SK-N-SH (cell line): ENCODE measurements around the gene LCE1D. TPM values are rescaled to one million over a fixed set of nuclear protein-coding genes. Genes with fewer than 3 reads are reported as not detected.

Experiments used
- CTCF ChIA-PET: fragments of 300-600, 350-600 bp; formaldehyde crosslinking; extraction: SDS; loops from one replicate; lab custom pipeline; 2021; lab: Yijun Ruan, JAX
- POLR2A ChIA-PET: fragments of 350-600 bp; sonication (Branson Sonifier 250); formaldehyde crosslinking; extraction: SDS; loops from one replicate; lab custom pipeline; 2020; ENCODE audit warnings: antibody characterized with exemption, inconsistent platforms; lab: Yijun Ruan, JAX
- DNase-seq: peaks from one replicate; pipeline ENCODE4 v3.0.0; 2012
- H2AFZ ChIP-seq: fragments of 200-600 bp; sonication (generic); 2 replicates; pipeline ENCODE4 v1.8.1; 2016; ENCODE audit warnings: antibody characterized with exemption, mild to moderate bottlenecking, low read depth
- H3F3A ChIP-seq: fragments of 200-600 bp; sonication (generic); replicated peaks from 2 replicates; pipeline ENCODE3; 2016; ENCODE audit warnings: antibody characterized with exemption, mild to moderate bottlenecking; ENCODE audit not compliant: insufficient read depth
- H3K27ac ChIP-seq, 2 experiments: fragments of 200-500 bp in 1 of 2; fragments of 200-600 bp in 1 of 2; sonication (Bioruptor generic) in 1 of 2; sonication (generic), shearing (Covaris generic) in 1 of 2; 2 replicates each; pipeline versions ENCODE4 v1.5.1 to v1.6.1; 2014 to 2016; ENCODE audit warnings: low read depth in 2 of 2, inconsistent platforms in 1 of 2, low read length in 1 of 2, mild to moderate bottlenecking in 1 of 2, mixed read lengths in 1 of 2
- H3K27me3 ChIP-seq: fragments of 200-600 bp; sonication (generic), shearing (Covaris generic); 2 replicates; pipeline ENCODE4 v1.6.1; 2016; ENCODE audit warnings: mixed run types; ENCODE audit not compliant: insufficient read depth
- H3K36me3 ChIP-seq, 2 experiments: fragments of 200-500 bp in 1 of 2; fragments of 200-600 bp in 1 of 2; sonication (Bioruptor generic) in 1 of 2; sonication (generic) in 1 of 2; replicated peaks in 1 of 2; 2 replicates each; pipeline versions ENCODE3 to v1.5.1; 2014 to 2016; ENCODE audit warnings: low read length in 1 of 2, mild to moderate bottlenecking in 1 of 2; ENCODE audit not compliant: insufficient read depth in 2 of 2, control insufficient read depth in 1 of 2
- H3K4me1 ChIP-seq, 2 experiments: fragments of 200-500 bp in 1 of 2; fragments of 200-600 bp in 1 of 2; sonication (Bioruptor generic) in 1 of 2; sonication (generic), shearing (Covaris generic) in 1 of 2; 2 replicates each; pipeline versions ENCODE4 v1.5.1 to v1.6.1; 2014 to 2016; ENCODE audit warnings: low read depth in 1 of 2, low read length in 1 of 2, mixed run types in 1 of 2; ENCODE audit not compliant: insufficient read depth in 2 of 2, control insufficient read depth in 1 of 2
- H3K4me2 ChIP-seq: fragments of 200-600 bp; sonication (generic), shearing (Covaris generic); 2 replicates; pipeline ENCODE4 v1.6.1; 2017; ENCODE audit warnings: mixed run types
- H3K4me3 ChIP-seq, 2 experiments: fragments of 200-500 bp in 1 of 2; fragments of 200-600 bp in 1 of 2; sonication (Bioruptor generic) in 1 of 2; sonication (generic), shearing (Covaris generic) in 1 of 2; 2 replicates each; pipeline versions ENCODE4 v1.5.1 to v1.8.1; 2014 to 2016; ENCODE audit warnings: low read depth in 2 of 2, inconsistent platforms in 1 of 2, low read length in 1 of 2, mild to moderate bottlenecking in 1 of 2, mixed read lengths in 1 of 2, moderate library complexity in 1 of 2
- H3K79me2 ChIP-seq: fragments of 200-600 bp; sonication (generic); 2 replicates; pipeline ENCODE4 v1.8.1; 2017; ENCODE audit warnings: mild to moderate bottlenecking; ENCODE audit not compliant: insufficient read depth
- H3K9ac ChIP-seq: fragments of 200-600 bp; sonication (generic); 2 replicates; pipeline ENCODE4 v1.6.1; 2017; ENCODE audit warnings: mixed run types
- H3K9me2 ChIP-seq: fragments of 200-600 bp; sonication (generic); 2 replicates; pipeline ENCODE4 v1.6.1; 2017; ENCODE audit warnings: mixed run types
- H3K9me3 ChIP-seq: fragments of 200-600 bp; sonication (generic); 2 replicates; pipeline ENCODE4 v1.6.1; 2017; ENCODE audit warnings: mixed run types, mild to moderate bottlenecking, moderate library complexity
- H4K20me1 ChIP-seq: fragments of 200-600 bp; sonication (generic); 2 replicates; pipeline ENCODE4 v1.6.1; 2017; ENCODE audit warnings: mild to moderate bottlenecking, mixed run types; ENCODE audit not compliant: insufficient read depth
- ELF1 ChIP-seq: IDR thresholded peaks from 2 replicates; pipeline ENCODE4 v1.4.0; 2012
- EP300 ChIP-seq, 2 experiments: IDR thresholded peaks; 2 replicates each; pipeline versions ENCODE4 v1.4.0 to v1.6.1; 2012; ENCODE audit warnings: borderline replicate concordance in 1 of 2, low read depth in 1 of 2, low read length in 1 of 2
- GATA2 ChIP-seq: sonication (generic); formaldehyde crosslinking; IDR thresholded peaks from 2 replicates; pipeline ENCODE4 v1.5.0; 2020; ENCODE audit warnings: mild to moderate bottlenecking, missing genetic modification reagents
- NRF1 ChIP-seq: IDR thresholded peaks from 2 replicates; pipeline ENCODE4 v1.6.1; 2012; ENCODE audit warnings: low read depth, mild to moderate bottlenecking, low read length
- RCOR1 ChIP-seq: fragments of 150-350 bp; IDR thresholded peaks from 2 replicates; pipeline ENCODE4 v1.6.1; 2017; ENCODE audit warnings: antibody characterized with exemption, low read length
- RXRA ChIP-seq: IDR thresholded peaks from 2 replicates; pipeline ENCODE4 v1.4.0; 2012; ENCODE audit warnings: low read depth, mild to moderate bottlenecking, borderline replicate concordance
- SIN3A ChIP-seq: IDR thresholded peaks from 2 replicates; pipeline ENCODE4 v1.6.1; 2012; ENCODE audit warnings: low read depth, mild to moderate bottlenecking, low read length, moderate library complexity, borderline replicate concordance
- TAF1 ChIP-seq: IDR thresholded peaks from 2 replicates; pipeline ENCODE4 v1.6.1; 2012; ENCODE audit warnings: low read depth, mild to moderate bottlenecking, low read length, moderate library complexity, borderline replicate concordance
- TEAD4 ChIP-seq: IDR thresholded peaks from 2 replicates; pipeline ENCODE4 v1.4.0; 2012; ENCODE audit warnings: mild to moderate bottlenecking, borderline replicate concordance; ENCODE audit not compliant: insufficient read depth
- WGBS: methylation state at CpG from one replicate; pipeline ENCODE4 v1.1.6; 2017; ENCODE audit warnings: low lambda C conversion rate; 5-methylcytosine and 5-hydroxymethylcytosine counted together
- polyA plus RNA-seq, 3 experiments: library from polyadenylated mRNA; depleted of rRNA; stranded (reverse); fragments of >200 nt; gene quantifications; 2 replicates each; pipeline ENCODE4 v1.2.3, GENCODE V29; 2012
- TF ChIP-seq, protein P1 (sequence below): fragments of 200-600 bp; sonication (generic); IDR thresholded peaks from 2 replicates; pipeline ENCODE4 v1.6.1; 2017; ENCODE audit warnings: antibody characterized with exemption, mild to moderate bottlenecking, moderate library complexity
- TF ChIP-seq, protein P2 (sequence below): IDR thresholded peaks from 2 replicates; pipeline ENCODE4 v1.4.0; 2012; ENCODE audit warnings: low read depth, borderline replicate concordance
- TF ChIP-seq, protein P3 (sequence below): fragments of 150-350 bp; IDR thresholded peaks from 2 replicates; pipeline ENCODE4 v1.6.1; 2017; ENCODE audit warnings: antibody characterized with exemption, low read length, low read depth, borderline replicate concordance
- TF ChIP-seq, protein P4 (sequence below): IDR thresholded peaks from 2 replicates; pipeline ENCODE4; 2012

LCE1D gene
- polyA plus RNA-seq, 1 of the 3 experiments (the other 2 are of a cell fraction): not detected

DNA sequence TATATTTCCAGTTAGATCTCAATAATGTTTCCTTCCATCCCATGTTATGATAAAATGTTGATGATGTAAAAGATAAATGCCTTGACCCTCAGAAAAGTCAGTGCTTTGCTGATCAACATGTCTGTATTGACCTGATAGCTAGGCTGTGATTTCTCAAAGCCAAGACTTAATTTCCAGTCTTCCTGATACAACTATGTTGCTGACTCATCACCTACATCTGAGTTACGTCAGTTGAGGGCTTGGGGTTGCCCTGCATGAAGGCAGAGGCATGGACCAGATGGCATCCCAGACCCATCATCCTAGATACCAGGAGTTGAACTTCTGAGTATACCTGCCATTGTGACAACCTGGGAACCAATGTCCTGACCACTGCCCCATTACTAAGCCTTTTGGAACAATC lies 4.8 kb downstream of the LCE1D start:
- Histone ChIP-seq H3K9me3 (no peaks in the 10 kb centered on the region), H3K9me2 (no peaks in the 10 kb centered on the region), H4K20me1 (no peaks in the 10 kb centered on the region), H3K4me2 (no peak overlapping the region), H3K36me3 (no peaks in the 10 kb centered on the region), H3K79me2 (no peaks in the 10 kb centered on the region), H3K27ac (no peak overlapping the region), H3F3A (no peaks in the 10 kb centered on the region), H3K4me1 (no peaks in the 10 kb centered on the region), H3K4me3 (no peak overlapping the region), H3K9ac (no peak overlapping the region), H2AFZ (no peak overlapping the region), H3K27me3 (no peaks in the 10 kb centered on the region; the same call in 1 of the 2 replicates)
- DNase-seq: no peak
- TF ChIP-seq RXRA (no peak), SIN3A (no peak), TEAD4 (no peak), ELF1 (no peak)
- CTCF ChIA-PET: interaction anchor here (0.6 kb wide), 1 partner anchor 128 kb away, joined by 3 read pairs; no protein-coding TSS in a partner anchor
- POLR2A ChIA-PET: no interaction called here
- WGBS: 0% methylated on average over 1 of the region's 1 CpG

DNA sequence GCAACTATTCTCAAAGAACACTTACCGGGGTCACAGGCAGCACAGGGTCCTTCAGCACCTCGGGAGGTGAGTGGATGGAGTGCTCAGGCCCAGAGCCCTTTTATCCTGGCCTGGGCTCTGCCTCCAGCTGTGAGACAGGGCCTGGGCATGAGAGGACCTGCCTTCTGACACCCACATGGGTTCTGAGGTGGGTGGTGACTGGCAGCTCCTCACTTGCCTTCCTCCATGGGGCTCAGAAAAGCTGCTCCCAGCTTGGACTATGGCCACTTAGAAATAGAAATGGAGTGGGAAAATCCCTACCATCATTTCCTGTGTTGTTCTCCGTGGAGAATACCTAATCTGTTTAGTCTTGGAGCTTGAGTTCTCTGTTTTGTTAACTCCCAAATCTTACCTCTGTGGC lies 10.1 kb downstream of the LCE1D start, which contains the start of gene LCE1C:
Gene LCE1C, minus strand, starts transcription at position 76 of the 400 bp plus-strand sequence. CDS start 1,173 bp downstream, outside the sequence.
- no peaks in the 10 kb centered on the region; the same call in 1 of the 2 replicates for H3K27me3 ChIP-seq
- TF ChIP-seq, protein P1, sequence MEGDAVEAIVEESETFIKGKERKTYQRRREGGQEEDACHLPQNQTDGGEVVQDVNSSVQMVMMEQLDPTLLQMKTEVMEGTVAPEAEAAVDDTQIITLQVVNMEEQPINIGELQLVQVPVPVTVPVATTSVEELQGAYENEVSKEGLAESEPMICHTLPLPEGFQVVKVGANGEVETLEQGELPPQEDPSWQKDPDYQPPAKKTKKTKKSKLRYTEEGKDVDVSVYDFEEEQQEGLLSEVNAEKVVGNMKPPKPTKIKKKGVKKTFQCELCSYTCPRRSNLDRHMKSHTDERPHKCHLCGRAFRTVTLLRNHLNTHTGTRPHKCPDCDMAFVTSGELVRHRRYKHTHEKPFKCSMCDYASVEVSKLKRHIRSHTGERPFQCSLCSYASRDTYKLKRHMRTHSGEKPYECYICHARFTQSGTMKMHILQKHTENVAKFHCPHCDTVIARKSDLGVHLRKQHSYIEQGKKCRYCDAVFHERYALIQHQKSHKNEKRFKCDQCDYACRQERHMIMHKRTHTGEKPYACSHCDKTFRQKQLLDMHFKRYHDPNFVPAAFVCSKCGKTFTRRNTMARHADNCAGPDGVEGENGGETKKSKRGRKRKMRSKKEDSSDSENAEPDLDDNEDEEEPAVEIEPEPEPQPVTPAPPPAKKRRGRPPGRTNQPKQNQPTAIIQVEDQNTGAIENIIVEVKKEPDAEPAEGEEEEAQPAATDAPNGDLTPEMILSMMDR: no peak
- TF ChIP-seq GATA2 (CRISPR knock-in tag): no peak
- WGBS: 0% methylated on average over 3 of the region's 3 CpGs
- no peaks in the 10 kb centered on the region for H3K9me3 ChIP-seq
- no peak for DNase-seq
- H3K9ac ChIP-seq: no peak within 1 kb of the TSS
- no peaks in the 10 kb centered on the region for H3K79me2 ChIP-seq
- no peak within 1 kb of the TSS for H2AFZ ChIP-seq
- H3K9me2 ChIP-seq: no peaks in the 10 kb centered on the region
- no peak within 1 kb of the TSS for H3K4me3 ChIP-seq
- H4K20me1 ChIP-seq: no peaks in the 10 kb centered on the region
- ChIA-PET POLR2A (no interaction called here), CTCF (no interaction called here)
- H3K4me1 ChIP-seq: no peaks in the 10 kb centered on the region
- no peaks in the 10 kb centered on the region for H3K36me3 ChIP-seq
- H3K4me2 ChIP-seq: no peak within 1 kb of the TSS
- no peaks in the 10 kb centered on the region for H3F3A ChIP-seq
- H3K27ac ChIP-seq: no peak within 1 kb of the TSS

DNA sequence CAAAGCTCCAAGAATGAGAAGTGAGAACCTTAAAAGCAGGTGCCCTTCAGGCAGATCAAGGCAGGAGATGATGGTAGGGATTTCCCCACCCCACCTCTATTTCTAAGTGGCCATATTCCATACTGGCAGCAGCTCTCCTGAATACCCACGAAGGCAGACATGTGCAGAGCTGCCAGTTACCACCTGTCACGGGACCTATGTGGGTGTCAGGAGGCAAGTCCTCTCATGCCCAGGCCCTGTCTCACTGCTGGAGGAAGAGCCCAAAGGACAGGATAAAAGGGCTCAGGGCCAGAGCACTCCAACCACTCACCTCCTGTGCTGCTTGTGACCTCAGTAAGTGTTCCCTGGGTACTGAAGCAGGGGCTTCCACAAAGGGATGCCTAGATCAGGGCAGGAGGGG lies 14.5 kb downstream of the LCE1D start:
- POLR2A ChIA-PET: no interaction called here
- H3K27me3 ChIP-seq: no peaks in the 10 kb centered on the region
- H3K4me1 ChIP-seq: no peaks in the 10 kb centered on the region
- H3F3A ChIP-seq: no peaks in the 10 kb centered on the region
- no peak overlapping the region for H3K4me3 ChIP-seq
- no peaks in the 10 kb centered on the region for H3K79me2 ChIP-seq
- TF ChIP-seq, protein P2, sequence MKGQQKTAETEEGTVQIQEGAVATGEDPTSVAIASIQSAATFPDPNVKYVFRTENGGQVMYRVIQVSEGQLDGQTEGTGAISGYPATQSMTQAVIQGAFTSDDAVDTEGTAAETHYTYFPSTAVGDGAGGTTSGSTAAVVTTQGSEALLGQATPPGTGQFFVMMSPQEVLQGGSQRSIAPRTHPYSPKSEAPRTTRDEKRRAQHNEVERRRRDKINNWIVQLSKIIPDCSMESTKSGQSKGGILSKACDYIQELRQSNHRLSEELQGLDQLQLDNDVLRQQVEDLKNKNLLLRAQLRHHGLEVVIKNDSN: no peak
- TF ChIP-seq RCOR1 (no peak), RXRA (no peak), TAF1 (no peak), NRF1 (no peak), ELF1 (no peak), EP300 (IDR thresholded peaks at IDR 0.05; ENCODE audit: borderline replicate concordance in 1 of 2, low read depth in 1 of 2, low read length in 1 of 2) (no peak)
- TF ChIP-seq, protein P3, sequence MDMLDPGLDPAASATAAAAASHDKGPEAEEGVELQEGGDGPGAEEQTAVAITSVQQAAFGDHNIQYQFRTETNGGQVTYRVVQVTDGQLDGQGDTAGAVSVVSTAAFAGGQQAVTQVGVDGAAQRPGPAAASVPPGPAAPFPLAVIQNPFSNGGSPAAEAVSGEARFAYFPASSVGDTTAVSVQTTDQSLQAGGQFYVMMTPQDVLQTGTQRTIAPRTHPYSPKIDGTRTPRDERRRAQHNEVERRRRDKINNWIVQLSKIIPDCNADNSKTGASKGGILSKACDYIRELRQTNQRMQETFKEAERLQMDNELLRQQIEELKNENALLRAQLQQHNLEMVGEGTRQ: no peak
- TF ChIP-seq, protein P4, sequence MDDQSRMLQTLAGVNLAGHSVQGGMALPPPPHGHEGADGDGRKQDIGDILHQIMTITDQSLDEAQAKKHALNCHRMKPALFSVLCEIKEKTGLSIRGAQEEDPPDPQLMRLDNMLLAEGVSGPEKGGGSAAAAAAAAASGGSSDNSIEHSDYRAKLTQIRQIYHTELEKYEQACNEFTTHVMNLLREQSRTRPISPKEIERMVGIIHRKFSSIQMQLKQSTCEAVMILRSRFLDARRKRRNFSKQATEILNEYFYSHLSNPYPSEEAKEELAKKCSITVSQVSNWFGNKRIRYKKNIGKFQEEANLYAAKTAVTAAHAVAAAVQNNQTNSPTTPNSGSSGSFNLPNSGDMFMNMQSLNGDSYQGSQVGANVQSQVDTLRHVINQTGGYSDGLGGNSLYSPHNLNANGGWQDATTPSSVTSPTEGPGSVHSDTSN: no peak
- no peak overlapping the region for H3K4me2 ChIP-seq
- DNase-seq: no peak
- H3K9me3 ChIP-seq: no peaks in the 10 kb centered on the region
- no peaks in the 10 kb centered on the region for H4K20me1 ChIP-seq
- H3K27ac ChIP-seq: no peak overlapping the region
- H3K9ac ChIP-seq: no peak overlapping the region
- no peaks in the 10 kb centered on the region for H3K9me2 ChIP-seq
- no peaks in the 10 kb centered on the region for H3K36me3 ChIP-seq
- WGBS: 0% methylated on average over 2 of the region's 2 CpGs
- CTCF ChIA-PET: no interaction called here
- no peak overlapping the region for H2AFZ ChIP-seq
